Endothelial cell of umbilical vein (primary cell): ENCODE data around the gene NBEA. TPM values are rescaled to one million over a fixed set of nuclear protein-coding genes. Genes with fewer than 3 reads are reported as not detected.

Experiments used
- BruUV-seq: library from RNA; stranded (reverse); fragments of 400-500 nt; replicated peaks from 2 replicates; lab custom pipeline; 2021; lab: Mats Ljungman, UMichigan
- CTCF ChIA-PET: fragments of 300-600, 350-600 bp; sonication (Branson Sonifier 250); formaldehyde crosslinking; loops from one replicate; lab custom pipeline; 2021; ENCODE audit warnings: antibody characterized with exemption, inconsistent platforms; lab: Charles Lee
- POLR2A ChIA-PET: fragments of 300-600, 350-600 bp; sonication (Branson Sonifier 250); formaldehyde crosslinking; loops from one replicate; lab custom pipeline; 2021; ENCODE audit warnings: antibody characterized with exemption, inconsistent platforms; lab: Charles Lee
- DNase-seq: peaks from one replicate; pipeline ENCODE4 v3.0.0-alpha.2; 2011; ENCODE audit warnings: low read depth, low spot score
- FAIRE-seq: peaks from 2 replicates; lab custom pipeline; 2011; peaks lifted over from hg19 to GRCh38; lab: Jason Lieb, UNC
- H2AFZ ChIP-seq: 2 replicates; pipeline ENCODE4 v1.6.0; 2012; ENCODE audit warnings: low read depth, low read length, control low read depth, inconsistent platforms
- H3K27ac ChIP-seq: 2 replicates; pipeline ENCODE4 v1.5.1; 2011; ENCODE audit warnings: low read depth, mild to moderate bottlenecking, control low read depth, low read length, moderate library complexity; ENCODE audit not compliant: insufficient read depth
- H3K27me3 ChIP-seq, 2 experiments: 2 replicates each; pipeline versions ENCODE4 v1.6.0 to v1.6.1; 2011; ENCODE audit warnings: low read length in 2 of 2, mixed read lengths in 1 of 2; ENCODE audit not compliant: control insufficient read depth in 2 of 2, insufficient read depth in 2 of 2
- H3K36me3 ChIP-seq, 2 experiments: 2 replicates in 1 of 2; 3 replicates in 1 of 2; pipeline ENCODE4 v1.5.1; 2011; ENCODE audit warnings: low read length in 2 of 2, mild to moderate bottlenecking in 1 of 2, moderate library complexity in 1 of 2; ENCODE audit not compliant: control insufficient read depth in 2 of 2, insufficient read depth in 2 of 2; ENCODE audit errors: extremely low read depth in 1 of 2
- H3K4me1 ChIP-seq: 3 replicates; pipeline ENCODE4 v1.5.1; 2011; ENCODE audit warnings: mild to moderate bottlenecking, low read length; ENCODE audit not compliant: control insufficient read depth, insufficient read depth; ENCODE audit errors: extremely low read depth
- H3K4me2 ChIP-seq: 2 replicates; pipeline ENCODE4 v1.6.1; 2011; ENCODE audit warnings: low read length, control low read depth, mixed read lengths; ENCODE audit not compliant: insufficient read depth
- H3K4me3 ChIP-seq, 3 experiments: fragments of 200-600 bp in 1 of 3; sonication (generic), shearing (Covaris generic) in 1 of 3; replicated peaks in 1 of 3; 2 replicates each; pipeline ENCODE4 v1.5.1; 2011 to 2016; ENCODE audit warnings: control low read depth in 3 of 3, low read length in 3 of 3, mild to moderate bottlenecking in 2 of 3, inconsistent platforms in 1 of 3, low read depth in 1 of 3, moderate library complexity in 1 of 3; ENCODE audit not compliant: insufficient read depth in 1 of 3
- H3K79me2 ChIP-seq: 2 replicates; pipeline ENCODE4 v1.6.0; 2012; ENCODE audit warnings: low read length, inconsistent platforms; ENCODE audit not compliant: control insufficient read depth, insufficient read depth
- H3K9ac ChIP-seq: replicated peaks from 2 replicates; pipeline ENCODE3; 2011; ENCODE audit warnings: low read length, control low read depth; ENCODE audit not compliant: insufficient read depth; ENCODE audit errors: extremely low read depth
- H3K9me1 ChIP-seq: replicated peaks from 3 replicates; pipeline ENCODE4 v1.6.0; 2011; ENCODE audit warnings: mild to moderate bottlenecking, low read length; ENCODE audit not compliant: control insufficient read depth, insufficient read depth; ENCODE audit errors: extremely low read depth
- H3K9me3 ChIP-seq: replicated peaks from 2 replicates; pipeline ENCODE4 v1.5.1; 2012; ENCODE audit warnings: low read length, inconsistent platforms; ENCODE audit not compliant: control insufficient read depth, insufficient read depth
- H4K20me1 ChIP-seq: replicated peaks from 2 replicates; pipeline ENCODE3; 2011; ENCODE audit warnings: mild to moderate bottlenecking, low read length; ENCODE audit not compliant: control insufficient read depth, insufficient read depth; ENCODE audit errors: extremely low read depth
- CTCF ChIP-seq, 2 donors: IDR thresholded peaks; 1 replicate in 1 of 2; 2 replicates in 1 of 2; pipeline ENCODE4 v1.5.1; 2011; ENCODE audit warnings: low read length in 2 of 2, mild to moderate bottlenecking in 2 of 2, moderate library complexity in 2 of 2, control low read depth in 1 of 2, inconsistent platforms in 1 of 2, low read depth in 1 of 2; ENCODE audit not compliant: insufficient read depth in 1 of 2; ENCODE audit errors: extremely low read depth in 1 of 2
- EZH2 ChIP-seq: IDR thresholded peaks from 2 replicates; pipeline ENCODE4 v1.6.1; 2012; ENCODE audit warnings: borderline replicate concordance, low read depth, mild to moderate bottlenecking, moderate library complexity, low read length, inconsistent platforms; ENCODE audit not compliant: severe bottlenecking
- FOS ChIP-seq: IDR thresholded peaks from 2 replicates; pipeline ENCODE4 v1.6.1; 2011; ENCODE audit warnings: mild to moderate bottlenecking, low read length, moderate library complexity, borderline replicate concordance; ENCODE audit not compliant: insufficient read depth
- GATA2 ChIP-seq: IDR thresholded peaks from 2 replicates; pipeline ENCODE4 v1.7.0; 2011; ENCODE audit warnings: low read depth, mild to moderate bottlenecking, moderate library complexity, mixed read lengths, low read length; ENCODE audit not compliant: insufficient read length, insufficient read depth
- JUN ChIP-seq: IDR thresholded peaks from 2 replicates; pipeline ENCODE4 v1.6.1; 2011; ENCODE audit warnings: borderline replicate concordance, low read depth; ENCODE audit not compliant: insufficient read length, insufficient read depth
- MAX ChIP-seq: IDR thresholded peaks from 2 replicates; pipeline ENCODE4 v1.6.1; 2011; ENCODE audit not compliant: insufficient read depth, insufficient read length
- MYC ChIP-seq: IDR thresholded peaks from one replicate; pipeline ENCODE4 v1.6.1; 2011; ENCODE audit warnings: mild to moderate bottlenecking, low read depth, low read length
- POLR2A ChIP-seq: IDR thresholded peaks from 2 replicates; pipeline ENCODE4 v1.6.1; 2012; ENCODE audit warnings: low read depth, mild to moderate bottlenecking, control low read depth, low read length
- POLR2AphosphoS5 ChIP-seq: IDR thresholded peaks from 2 replicates; pipeline ENCODE4 v1.6.1; 2012; ENCODE audit warnings: low read depth, mild to moderate bottlenecking, control low read depth, low read length, moderate library complexity; ENCODE audit not compliant: insufficient read depth
- dilution Hi-C: fragments of 300-500 bp; cut with MboI; formaldehyde crosslinking; loops from one replicate; pipeline ENCODE4 v1.15.0; 2019; ENCODE audit warnings: low sequenced_read_pairs; ENCODE audit not compliant: extremely low pct_ligation_motif_present
- intact Hi-C: fragments of 100-400 bp; cut with micrococcal nuclease; formaldehyde crosslinking; loops from one replicate; pipeline ENCODE4 v1.10.0; 2022
- polyA plus RNA-seq, 4 experiments: library from polyadenylated mRNA; depleted of rRNA in 3 of 4; stranded (reverse) in 3 of 4; unstranded in 1 of 4; fragments of >200 nt; gene quantifications; 2 replicates each; pipeline versions ENCODE4 v1.2.1 to v1.2.3, GENCODE V29; 2011 to 2012; ENCODE audit warnings: missing spikeins in 1 of 4
- total RNA-seq: library from RNA; stranded (reverse); gene quantifications from 2 replicates; pipeline ENCODE4 v1.2.3, GENCODE V29; 2021

NBEA gene
- total and polyA plus RNA-seq, 2 donors (not counting 3 experiments of a cell fraction or from before 2014, with no cell fraction given), result 3.0 to 4.8 TPM

- intact Hi-C loops (no loop called here), dilution Hi-C loops (no loop called here)
- Histone ChIP-seq H3K9me3 (no peaks in the 10 kb centered on the region), H3K9ac (no peak overlapping the region), H3K36me3 (no peaks in the 10 kb centered on the region), H3K79me2 (no peaks in the 10 kb centered on the region), H3K27me3 (no peaks in the 10 kb centered on the region), H3K4me1 (no peaks in the 10 kb centered on the region), H3K4me2 (no peak overlapping the region), H2AFZ (no peak overlapping the region), H3K4me3 (no peak overlapping the region), H3K9me1 (no peaks in the 10 kb centered on the region), H3K27ac (no peak overlapping the region), H4K20me1 (no peaks in the 10 kb centered on the region)
- CTCF ChIA-PET, result interaction anchor here (0.7 kb wide), 1 partner anchor 211 kb away, joined by 4 read pairs; no protein-coding TSS in a partner anchor
- POLR2A ChIA-PET, result no interaction called here
- FAIRE-seq, result no peak
- TF ChIP-seq JUN, result no peak
- no peak for TF ChIP-seq EZH2
- no peak for TF ChIP-seq CTCF (IDR thresholded peaks at IDR 0.05; ENCODE audit: extremely low read depth in 1 of 2, insufficient read depth in 1 of 2, low read depth in 1 of 2, low read length in 2 of 2)
- TF ChIP-seq POLR2A, result no peak
- TF ChIP-seq POLR2AphosphoS5, result no peak
- TF ChIP-seq FOS, result no peak
- no peak for TF ChIP-seq MYC
- no peak for TF ChIP-seq GATA2
- no peak for TF ChIP-seq MAX
- BruUV-seq, result no TSS peak
- DNase-seq, result no peak
These were observed 314.5 kb downstream of the NBEA start for GRCh38 chr13:35256459-35257148.
